Endothelial cell of umbilical vein (primary cell): ENCODE results near the gene ZNF534. TPM values are rescaled to one million over a fixed set of nuclear protein-coding genes. Genes with fewer than 3 reads are reported as not detected.

ENCODE experiments used
- BruUV-seq: library from RNA; stranded (reverse); fragments of 400-500 nt; replicated peaks from 2 replicates; lab custom pipeline; 2021; lab: Mats Ljungman, UMichigan
- CTCF ChIA-PET: fragments of 300-600, 350-600 bp; sonication (Branson Sonifier 250); formaldehyde crosslinking; loops from one replicate; lab custom pipeline; 2021; ENCODE audit warnings: antibody characterized with exemption, inconsistent platforms; lab: Charles Lee
- POLR2A ChIA-PET: fragments of 300-600, 350-600 bp; sonication (Branson Sonifier 250); formaldehyde crosslinking; loops from one replicate; lab custom pipeline; 2021; ENCODE audit warnings: antibody characterized with exemption, inconsistent platforms; lab: Charles Lee
- DNase-seq: peaks from one replicate; pipeline ENCODE4 v3.0.0-alpha.2; 2011; ENCODE audit warnings: low read depth, low spot score
- FAIRE-seq: peaks from 2 replicates; lab custom pipeline; 2011; peaks lifted over from hg19 to GRCh38; lab: Jason Lieb, UNC
- H2AFZ ChIP-seq: 2 replicates; pipeline ENCODE4 v1.6.0; 2012; ENCODE audit warnings: low read depth, low read length, control low read depth, inconsistent platforms
- H3K27ac ChIP-seq: 2 replicates; pipeline ENCODE4 v1.5.1; 2011; ENCODE audit warnings: low read depth, mild to moderate bottlenecking, control low read depth, low read length, moderate library complexity; ENCODE audit not compliant: insufficient read depth
- H3K27me3 ChIP-seq, 2 experiments: 2 replicates each; pipeline versions ENCODE4 v1.6.0 to v1.6.1; 2011; ENCODE audit warnings: low read length in 2 of 2, mixed read lengths in 1 of 2; ENCODE audit not compliant: control insufficient read depth in 2 of 2, insufficient read depth in 2 of 2
- H3K36me3 ChIP-seq, 2 experiments: 2 replicates in 1 of 2; 3 replicates in 1 of 2; pipeline ENCODE4 v1.5.1; 2011; ENCODE audit warnings: low read length in 2 of 2, mild to moderate bottlenecking in 1 of 2, moderate library complexity in 1 of 2; ENCODE audit not compliant: control insufficient read depth in 2 of 2, insufficient read depth in 2 of 2; ENCODE audit errors: extremely low read depth in 1 of 2
- H3K4me1 ChIP-seq: 3 replicates; pipeline ENCODE4 v1.5.1; 2011; ENCODE audit warnings: mild to moderate bottlenecking, low read length; ENCODE audit not compliant: control insufficient read depth, insufficient read depth; ENCODE audit errors: extremely low read depth
- H3K4me2 ChIP-seq: 2 replicates; pipeline ENCODE4 v1.6.1; 2011; ENCODE audit warnings: low read length, control low read depth, mixed read lengths; ENCODE audit not compliant: insufficient read depth
- H3K4me3 ChIP-seq, 3 experiments: fragments of 200-600 bp in 1 of 3; sonication (generic), shearing (Covaris generic) in 1 of 3; replicated peaks in 1 of 3; 2 replicates each; pipeline ENCODE4 v1.5.1; 2011 to 2016; ENCODE audit warnings: control low read depth in 3 of 3, low read length in 3 of 3, mild to moderate bottlenecking in 2 of 3, inconsistent platforms in 1 of 3, low read depth in 1 of 3, moderate library complexity in 1 of 3; ENCODE audit not compliant: insufficient read depth in 1 of 3
- H3K79me2 ChIP-seq: 2 replicates; pipeline ENCODE4 v1.6.0; 2012; ENCODE audit warnings: low read length, inconsistent platforms; ENCODE audit not compliant: control insufficient read depth, insufficient read depth
- H3K9ac ChIP-seq: replicated peaks from 2 replicates; pipeline ENCODE3; 2011; ENCODE audit warnings: low read length, control low read depth; ENCODE audit not compliant: insufficient read depth; ENCODE audit errors: extremely low read depth
- H3K9me1 ChIP-seq: replicated peaks from 3 replicates; pipeline ENCODE4 v1.6.0; 2011; ENCODE audit warnings: mild to moderate bottlenecking, low read length; ENCODE audit not compliant: control insufficient read depth, insufficient read depth; ENCODE audit errors: extremely low read depth
- H3K9me3 ChIP-seq: replicated peaks from 2 replicates; pipeline ENCODE4 v1.5.1; 2012; ENCODE audit warnings: low read length, inconsistent platforms; ENCODE audit not compliant: control insufficient read depth, insufficient read depth
- H4K20me1 ChIP-seq: replicated peaks from 2 replicates; pipeline ENCODE3; 2011; ENCODE audit warnings: mild to moderate bottlenecking, low read length; ENCODE audit not compliant: control insufficient read depth, insufficient read depth; ENCODE audit errors: extremely low read depth
- FOS ChIP-seq: IDR thresholded peaks from 2 replicates; pipeline ENCODE4 v1.6.1; 2011; ENCODE audit warnings: mild to moderate bottlenecking, low read length, moderate library complexity, borderline replicate concordance; ENCODE audit not compliant: insufficient read depth
- JUN ChIP-seq: IDR thresholded peaks from 2 replicates; pipeline ENCODE4 v1.6.1; 2011; ENCODE audit warnings: borderline replicate concordance, low read depth; ENCODE audit not compliant: insufficient read length, insufficient read depth
- MYC ChIP-seq: IDR thresholded peaks from one replicate; pipeline ENCODE4 v1.6.1; 2011; ENCODE audit warnings: mild to moderate bottlenecking, low read depth, low read length
- dilution Hi-C: fragments of 300-500 bp; cut with MboI; formaldehyde crosslinking; loops from one replicate; pipeline ENCODE4 v1.15.0; 2019; ENCODE audit warnings: low sequenced_read_pairs; ENCODE audit not compliant: extremely low pct_ligation_motif_present
- intact Hi-C: fragments of 100-400 bp; cut with micrococcal nuclease; formaldehyde crosslinking; loops from one replicate; pipeline ENCODE4 v1.10.0; 2022
- polyA plus RNA-seq, 4 experiments: library from polyadenylated mRNA; depleted of rRNA in 3 of 4; stranded (reverse) in 3 of 4; unstranded in 1 of 4; fragments of >200 nt; gene quantifications; 2 replicates each; pipeline versions ENCODE4 v1.2.1 to v1.2.3, GENCODE V29; 2011 to 2012; ENCODE audit warnings: missing spikeins in 1 of 4
- total RNA-seq: library from RNA; stranded (reverse); gene quantifications from 2 replicates; pipeline ENCODE4 v1.2.3, GENCODE V29; 2021

ZNF534 gene
- total and polyA plus RNA-seq, 2 donors (not counting 3 experiments of a cell fraction or from before 2014, with no cell fraction given) = not detected

DNA sequence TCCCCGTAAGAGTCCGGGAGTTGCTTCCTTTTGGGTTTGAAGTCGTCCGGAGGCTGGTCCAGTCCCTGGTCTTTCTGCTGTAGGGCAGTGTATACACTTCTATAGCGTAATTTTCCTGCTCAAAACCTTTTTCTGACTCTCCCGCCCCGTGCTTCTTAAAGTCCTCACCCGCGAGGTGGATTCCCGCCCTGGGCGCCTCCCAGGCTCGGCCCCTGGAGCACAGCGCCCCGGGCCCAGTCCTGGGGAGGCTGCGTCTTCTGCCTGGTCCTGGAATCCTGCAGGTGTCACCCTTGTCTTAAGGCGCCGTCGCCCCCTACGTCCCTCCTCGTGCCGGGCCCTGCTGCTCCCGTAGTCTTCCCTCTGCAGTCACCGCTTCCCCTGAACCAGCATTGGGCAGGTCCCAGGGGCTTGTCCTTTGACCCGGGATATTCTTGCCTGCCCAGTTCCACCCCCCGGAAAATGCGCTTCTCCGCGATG lies 64.1 kb downstream of the ZNF534 start:
- Histone ChIP-seq H3K4me2 (no peak overlapping the region), H3K9ac (no peak overlapping the region), H3K4me3 (no peak overlapping the region), H2AFZ (no peak overlapping the region), H3K4me1 (no peaks in the 10 kb centered on the region), H3K9me3 (no peaks in the 10 kb centered on the region), H3K36me3 (no peaks in the 10 kb centered on the region), H3K79me2 (no peaks in the 10 kb centered on the region), H4K20me1 (no peaks in the 10 kb centered on the region), H3K27me3 (no peaks in the 10 kb centered on the region), H3K9me1 (no peaks in the 10 kb centered on the region), H3K27ac (no peak overlapping the region)
- BruUV-seq = no TSS peak
- ChIA-PET POLR2A (no interaction called here), CTCF (no interaction called here)
- DNase-seq (peak; percentile 2), FAIRE-seq (no peak)
- TF ChIP-seq MYC = no peak
- no peak for TF ChIP-seq JUN
- intact Hi-C loops = no loop called here
- dilution Hi-C loops = no loop called here

DNA sequence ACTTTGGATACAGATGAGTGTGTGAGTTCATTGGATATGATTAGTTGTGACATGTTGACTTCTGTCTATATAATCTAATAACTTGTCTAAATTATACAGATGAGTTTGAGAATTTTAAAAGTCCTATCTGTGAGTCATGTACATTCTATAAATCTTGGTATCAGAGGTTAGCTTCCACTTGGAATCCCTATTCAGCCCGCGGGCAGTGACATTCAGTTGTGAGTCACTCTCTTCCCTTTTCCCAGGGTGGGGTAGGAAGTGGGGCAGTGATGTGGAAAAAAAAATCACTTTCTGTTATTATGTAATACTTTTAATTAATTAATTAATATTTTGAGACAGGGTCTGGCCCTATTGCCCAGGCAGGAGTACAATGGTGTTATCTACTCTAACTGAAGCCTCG lies 65.6 kb downstream of the ZNF534 start:
- Histone ChIP-seq H3K9me1 (no peaks in the 10 kb centered on the region), H3K27ac (no peak overlapping the region), H3K9ac (no peak overlapping the region), H3K27me3 (no peaks in the 10 kb centered on the region), H2AFZ (no peak overlapping the region), H4K20me1 (no peaks in the 10 kb centered on the region), H3K4me1 (no peaks in the 10 kb centered on the region), H3K79me2 (no peaks in the 10 kb centered on the region), H3K9me3 (no peaks in the 10 kb centered on the region), H3K4me2 (no peak overlapping the region), H3K36me3 (no peaks in the 10 kb centered on the region), H3K4me3 (no peak overlapping the region)
- no TSS peak for BruUV-seq
- TF ChIP-seq FOS (no peak), JUN (no peak)
- POLR2A ChIA-PET = no interaction called here
- CTCF ChIA-PET = no interaction called here
- dilution Hi-C loops (no loop called here), intact Hi-C loops (no loop called here)
- no peak for DNase-seq
- FAIRE-seq = no peak
